GM10266 (cell line): ENCODE data around the gene PHETA1.
"Not testable (repeated sequence)": the region's sequence is repeated elsewhere in the genome, so short reads cannot be mapped to it uniquely, and the experiment has no call there.

Experiments
- DNase-seq: peaks from one replicate; pipeline ENCODE4 v3.0.0; 2012; ENCODE audit errors: extremely low spot score
- TF ChIP-seq, protein P1 (sequence below): IDR thresholded peaks from 2 replicates; pipeline ENCODE4 v1.5.1; 2012; ENCODE audit warnings: mild to moderate bottlenecking, low read depth; ENCODE audit not compliant: control insufficient read depth, insufficient read depth; ENCODE audit errors: missing control alignments

PHETA1 gene

DNA sequence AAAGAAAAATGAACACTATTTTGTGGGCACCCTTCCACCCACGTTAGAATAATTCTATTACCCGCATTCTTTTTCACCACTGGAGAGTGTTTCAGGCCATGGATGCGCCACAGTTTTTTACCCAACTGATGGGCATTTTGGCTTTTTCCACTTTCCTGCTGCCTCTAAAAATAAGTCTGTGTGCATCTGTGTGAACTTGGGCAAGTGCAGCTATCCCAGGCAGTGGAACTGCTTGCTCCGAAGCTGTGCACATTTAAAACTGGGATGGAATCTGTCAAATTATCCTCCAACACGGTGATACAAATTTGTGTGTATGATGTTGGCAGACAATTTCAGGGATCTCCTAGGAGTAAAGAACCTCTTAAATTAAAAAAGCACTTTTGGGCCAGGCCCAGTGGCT is 31.5 kb downstream of the PHETA1 start:
- no peak for DNase-seq
- TF ChIP-seq, protein P1, sequence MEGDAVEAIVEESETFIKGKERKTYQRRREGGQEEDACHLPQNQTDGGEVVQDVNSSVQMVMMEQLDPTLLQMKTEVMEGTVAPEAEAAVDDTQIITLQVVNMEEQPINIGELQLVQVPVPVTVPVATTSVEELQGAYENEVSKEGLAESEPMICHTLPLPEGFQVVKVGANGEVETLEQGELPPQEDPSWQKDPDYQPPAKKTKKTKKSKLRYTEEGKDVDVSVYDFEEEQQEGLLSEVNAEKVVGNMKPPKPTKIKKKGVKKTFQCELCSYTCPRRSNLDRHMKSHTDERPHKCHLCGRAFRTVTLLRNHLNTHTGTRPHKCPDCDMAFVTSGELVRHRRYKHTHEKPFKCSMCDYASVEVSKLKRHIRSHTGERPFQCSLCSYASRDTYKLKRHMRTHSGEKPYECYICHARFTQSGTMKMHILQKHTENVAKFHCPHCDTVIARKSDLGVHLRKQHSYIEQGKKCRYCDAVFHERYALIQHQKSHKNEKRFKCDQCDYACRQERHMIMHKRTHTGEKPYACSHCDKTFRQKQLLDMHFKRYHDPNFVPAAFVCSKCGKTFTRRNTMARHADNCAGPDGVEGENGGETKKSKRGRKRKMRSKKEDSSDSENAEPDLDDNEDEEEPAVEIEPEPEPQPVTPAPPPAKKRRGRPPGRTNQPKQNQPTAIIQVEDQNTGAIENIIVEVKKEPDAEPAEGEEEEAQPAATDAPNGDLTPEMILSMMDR = no peak

GRCh38 chr12:111336411-111336810 is 32.5 kb downstream of the PHETA1 start:
- DNase-seq = not testable (repeated sequence)

DNA sequence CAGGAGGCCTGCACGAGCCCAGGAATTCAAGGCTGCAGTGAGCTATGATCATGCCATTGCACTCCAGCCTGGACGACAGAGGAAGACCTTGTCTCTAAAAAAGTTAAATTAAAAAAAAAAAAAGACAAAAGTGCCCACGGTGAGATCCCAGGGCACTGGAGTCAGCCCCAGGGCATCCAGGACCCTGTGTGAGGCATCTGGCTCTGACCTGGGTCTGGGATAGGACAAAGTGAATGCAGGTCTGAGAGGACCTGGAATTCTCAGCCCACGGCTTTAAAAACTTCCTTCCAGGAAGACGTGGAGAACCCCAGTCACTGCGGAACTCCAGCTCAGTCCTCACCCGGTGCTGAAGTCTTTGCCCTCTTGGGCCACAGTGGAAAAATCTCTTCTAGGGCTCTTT is 33.1 kb downstream of the PHETA1 start:
- no peak for DNase-seq
- TF ChIP-seq, protein P1 = no peak

DNA sequence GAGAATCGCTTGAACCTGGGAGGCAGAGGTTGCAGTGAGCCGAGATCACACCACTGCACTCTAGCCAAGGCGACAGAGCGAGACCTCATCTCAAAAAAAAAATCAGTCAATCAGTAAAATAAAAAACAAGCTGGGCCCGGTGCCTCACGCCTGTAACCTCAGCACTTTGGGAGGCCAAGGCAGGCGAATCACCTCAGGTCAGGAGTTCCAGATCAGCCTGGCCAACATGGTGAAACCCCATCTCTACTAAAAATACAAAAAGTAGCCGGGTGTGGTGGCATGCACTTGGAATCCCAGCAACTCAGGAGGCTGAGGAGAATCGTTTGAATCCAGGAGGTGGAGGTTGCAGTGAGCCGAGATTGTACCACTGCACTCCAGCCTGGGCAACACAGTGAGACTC is 33.6 kb downstream of the PHETA1 start:
- not testable (repeated sequence) for DNase-seq

- no peak for DNase-seq
- TF ChIP-seq, protein P1 = no peak
These were observed 34.4 kb downstream of the PHETA1 start for GRCh38 chr12:111334393-111334915.

DNA sequence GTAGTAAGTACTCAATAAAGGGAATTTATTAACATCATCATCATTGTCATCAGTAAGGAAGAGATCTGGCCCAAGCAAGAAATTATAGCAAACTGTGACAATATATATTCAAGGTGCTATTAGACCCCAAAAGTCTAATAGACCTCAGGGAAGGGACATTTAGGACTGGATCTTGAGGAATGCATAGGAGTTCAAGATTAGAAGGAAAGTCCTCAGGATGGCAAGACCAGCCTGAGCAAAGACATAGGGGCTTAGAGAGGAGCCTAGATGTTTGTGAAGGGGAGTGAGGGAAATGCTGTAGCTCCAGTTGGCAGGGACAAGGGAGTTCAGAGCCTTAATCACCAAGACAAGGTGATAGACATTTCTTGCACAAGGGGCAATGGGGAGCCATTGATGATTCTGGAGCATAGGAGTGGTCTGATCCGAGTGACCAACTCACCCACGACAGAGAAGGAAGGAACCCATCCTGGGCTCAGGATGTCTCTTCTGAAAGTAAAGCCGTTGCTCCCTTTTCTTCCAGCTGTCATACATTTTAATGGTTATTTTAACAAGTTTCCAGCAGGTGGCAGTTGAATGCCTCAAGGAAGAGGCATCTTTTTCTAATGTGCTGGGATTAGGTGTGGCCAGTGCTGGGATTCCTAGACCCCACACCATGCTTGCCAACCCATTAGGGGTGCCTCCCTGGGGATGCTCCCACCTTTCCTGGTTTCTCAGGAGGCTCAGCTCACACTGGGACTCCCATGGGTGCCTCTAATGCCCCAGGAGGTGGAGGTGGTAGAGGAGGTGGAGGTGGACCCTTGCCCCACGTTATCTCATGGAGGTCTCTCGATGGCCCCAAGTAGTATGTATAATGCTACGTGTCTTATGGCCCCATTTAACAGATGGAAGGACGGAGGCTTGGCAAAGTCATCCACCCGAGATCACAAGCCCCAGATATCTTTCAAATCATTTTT is 37.8 kb downstream of the PHETA1 start:
- peak; percentile 62 for DNase-seq
- TF ChIP-seq, protein P1 = peak; percentile 51

DNA sequence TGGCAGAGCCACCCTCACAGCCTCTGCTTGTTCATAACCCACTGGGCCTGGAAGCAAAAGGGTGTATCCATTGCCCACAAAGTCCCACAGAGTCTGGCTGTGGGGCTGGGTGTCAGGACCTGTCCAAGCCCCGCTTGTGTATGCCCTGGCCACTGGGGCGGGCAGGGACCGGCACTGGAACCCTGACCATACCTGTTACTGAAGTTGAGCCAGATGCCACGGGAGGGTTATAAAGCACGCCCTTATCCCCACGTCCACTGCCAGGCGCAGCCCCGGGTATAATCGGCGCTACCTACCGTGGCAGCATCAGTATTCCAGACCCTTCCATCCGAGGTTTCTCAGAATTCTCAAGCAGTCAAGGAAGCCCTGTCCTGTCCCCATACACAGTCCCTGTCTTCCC is 40.8 kb downstream of the PHETA1 start:
- no peak for DNase-seq
- TF ChIP-seq, protein P1 = no peak

DNA sequence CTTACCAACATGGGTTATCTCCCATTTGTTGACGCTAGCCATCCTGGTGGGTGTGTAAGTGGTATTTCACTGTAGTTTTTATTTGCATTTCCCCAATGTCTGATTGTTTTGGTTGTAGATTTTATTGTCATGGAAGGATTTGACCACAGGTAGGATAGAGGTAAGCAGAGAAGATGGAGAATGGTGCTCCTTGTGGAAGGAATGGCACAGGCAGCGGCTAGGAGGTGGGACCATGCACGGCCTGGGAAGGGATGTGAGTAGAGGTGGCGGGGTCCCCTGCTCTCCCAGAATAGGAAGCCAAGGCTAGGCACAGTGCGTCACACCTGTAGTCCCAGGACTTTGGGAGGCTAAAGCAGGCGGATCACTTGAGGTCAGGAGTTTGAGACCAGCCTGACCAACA is 41.4 kb downstream of the PHETA1 start:
- TF ChIP-seq, protein P1 = no peak
- DNase-seq = no peak
